Uterus (tissue), 2 donors: ENCODE measurements around the gene DEK.

Experiments
- POLR2A ChIP-seq, 2 donors: fragments of 450-650 bp; IDR thresholded peaks; one replicate each; pipeline ENCODE4 v1.6.1; 2016; ENCODE audit warnings: antibody characterized with exemption in 2 of 2, mild to moderate bottlenecking in 1 of 2, moderate library complexity in 1 of 2
- TF ChIP-seq, protein P1 (sequence below), 4 experiments: fragments of 200-600 bp in 2 of 4; fragments of 450-650 bp in 2 of 4; sonication (generic) in 2 of 4; IDR thresholded peaks; one replicate each; pipeline ENCODE4 v1.5.1; 2016 to 2019; ENCODE audit warnings: antibody characterized with exemption in 4 of 4, mild to moderate bottlenecking in 2 of 4, moderate library complexity in 1 of 4

DNA sequence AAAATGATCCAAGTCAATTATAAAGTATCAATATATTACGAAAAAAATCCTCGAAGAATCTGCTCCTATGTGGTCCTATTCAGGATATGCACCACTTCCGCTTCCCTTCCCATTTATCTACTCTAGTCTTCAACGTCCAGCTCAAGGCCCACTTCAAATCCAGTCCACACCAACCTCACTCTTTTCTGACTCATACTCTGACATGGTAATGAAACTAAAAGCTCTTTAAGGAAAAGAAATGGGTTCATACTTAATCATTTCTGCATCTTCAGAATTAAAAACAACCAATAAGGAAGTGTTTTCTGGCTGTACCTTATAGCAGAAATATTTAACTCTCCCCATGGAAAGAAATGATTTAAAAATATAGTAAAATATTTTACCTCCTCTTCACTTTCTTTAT lies 15.1 kb downstream of the DEK start:
- TF ChIP-seq, protein P1, sequence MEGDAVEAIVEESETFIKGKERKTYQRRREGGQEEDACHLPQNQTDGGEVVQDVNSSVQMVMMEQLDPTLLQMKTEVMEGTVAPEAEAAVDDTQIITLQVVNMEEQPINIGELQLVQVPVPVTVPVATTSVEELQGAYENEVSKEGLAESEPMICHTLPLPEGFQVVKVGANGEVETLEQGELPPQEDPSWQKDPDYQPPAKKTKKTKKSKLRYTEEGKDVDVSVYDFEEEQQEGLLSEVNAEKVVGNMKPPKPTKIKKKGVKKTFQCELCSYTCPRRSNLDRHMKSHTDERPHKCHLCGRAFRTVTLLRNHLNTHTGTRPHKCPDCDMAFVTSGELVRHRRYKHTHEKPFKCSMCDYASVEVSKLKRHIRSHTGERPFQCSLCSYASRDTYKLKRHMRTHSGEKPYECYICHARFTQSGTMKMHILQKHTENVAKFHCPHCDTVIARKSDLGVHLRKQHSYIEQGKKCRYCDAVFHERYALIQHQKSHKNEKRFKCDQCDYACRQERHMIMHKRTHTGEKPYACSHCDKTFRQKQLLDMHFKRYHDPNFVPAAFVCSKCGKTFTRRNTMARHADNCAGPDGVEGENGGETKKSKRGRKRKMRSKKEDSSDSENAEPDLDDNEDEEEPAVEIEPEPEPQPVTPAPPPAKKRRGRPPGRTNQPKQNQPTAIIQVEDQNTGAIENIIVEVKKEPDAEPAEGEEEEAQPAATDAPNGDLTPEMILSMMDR (IDR thresholded peaks at IDR 0.05) = no peak
- TF ChIP-seq POLR2A (IDR thresholded peaks at IDR 0.05) = no peak
